Stimulated activated naive B cell treated with anti-CD40 and anti-IgM and Interleukin-4, amounts not matched to agents 10 μg/mL and 1 μg/mL and 100 μg/mL, for 72 hours (primary cell): ENCODE data around the gene CDH23.
A peak's percentile ranks its signal among the peaks of the same experiment; 100 is the strongest.

Experiments used
- ATAC-seq, 2 donors: fragments of 150-1000 bp; cut with Tn5 transposase; replicated peaks; 2 replicates each; pipeline ENCODE4 v1.10.0; 2021; ENCODE audit warnings: moderate library complexity in 1 of 2
- DNase-seq: peaks from one replicate; pipeline ENCODE4 v3.0.0; 2021
- H3K27ac Mint-ChIP-seq: one replicate; pipeline ENCODE4 v1.8.0; 2022; ENCODE audit warnings: mild to moderate bottlenecking, mixed read lengths
- H3K27me3 Mint-ChIP-seq, 2 donors: one replicate each; pipeline ENCODE4 v1.8.0; 2022; ENCODE audit warnings: mixed read lengths in 2 of 2
- H3K36me3 Mint-ChIP-seq, 2 donors: one replicate each; pipeline ENCODE4 v1.8.0; 2022; ENCODE audit warnings: mixed read lengths in 2 of 2, mild to moderate bottlenecking in 1 of 2
- H3K4me1 Mint-ChIP-seq, 2 donors: one replicate each; pipeline ENCODE4 v1.8.0; 2022; ENCODE audit warnings: mixed read lengths in 2 of 2, mild to moderate bottlenecking in 1 of 2
- H3K4me3 Mint-ChIP-seq, 2 donors: one replicate each; pipeline ENCODE4 v1.8.0; 2022; ENCODE audit warnings: mild to moderate bottlenecking in 2 of 2, mixed read lengths in 2 of 2, moderate library complexity in 1 of 2
- H3K9me3 Mint-ChIP-seq, 2 donors: one replicate each; pipeline ENCODE4 v1.8.0; 2022; ENCODE audit warnings: mixed read lengths in 2 of 2, mild to moderate bottlenecking in 1 of 2

Gene CDH23

DNA sequence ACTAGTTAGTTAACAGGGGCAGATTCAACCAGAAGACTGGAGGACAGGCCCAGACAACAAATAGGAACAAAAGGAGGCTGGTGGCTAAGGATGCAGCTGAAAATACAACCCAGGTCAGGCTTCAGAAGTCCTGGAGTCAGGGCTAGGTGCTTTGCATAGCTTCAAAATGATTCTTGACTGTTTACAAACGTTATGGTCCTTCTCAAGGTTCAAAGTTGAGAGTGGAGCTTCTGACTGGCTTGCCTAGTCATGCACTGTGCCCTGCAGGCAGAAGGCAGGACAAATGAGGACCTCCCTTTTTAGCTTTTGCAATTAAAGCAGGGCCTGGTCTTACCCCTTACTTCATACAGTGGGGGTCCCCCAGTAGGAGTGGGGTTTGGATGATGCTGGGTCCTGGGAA, 4.4 kb upstream of the CDH23 start:
- ATAC-seq (no peak), DNase-seq (no peak)
- H3K9me3 Mint-ChIP-seq, result no peaks in the 10 kb centered on the region
- H3K36me3 Mint-ChIP-seq, result no peaks in the 10 kb centered on the region
- H3K4me3 Mint-ChIP-seq, result no peak overlapping the region
- no peak overlapping the region for H3K27ac Mint-ChIP-seq
- peaks cover 58 to 73% of the 10 kb centered on the region in 2 donors for H3K27me3 Mint-ChIP-seq
- H3K4me1 Mint-ChIP-seq, result peaks cover 3 to 6% of the 10 kb centered on the region in 2 donors

DNA sequence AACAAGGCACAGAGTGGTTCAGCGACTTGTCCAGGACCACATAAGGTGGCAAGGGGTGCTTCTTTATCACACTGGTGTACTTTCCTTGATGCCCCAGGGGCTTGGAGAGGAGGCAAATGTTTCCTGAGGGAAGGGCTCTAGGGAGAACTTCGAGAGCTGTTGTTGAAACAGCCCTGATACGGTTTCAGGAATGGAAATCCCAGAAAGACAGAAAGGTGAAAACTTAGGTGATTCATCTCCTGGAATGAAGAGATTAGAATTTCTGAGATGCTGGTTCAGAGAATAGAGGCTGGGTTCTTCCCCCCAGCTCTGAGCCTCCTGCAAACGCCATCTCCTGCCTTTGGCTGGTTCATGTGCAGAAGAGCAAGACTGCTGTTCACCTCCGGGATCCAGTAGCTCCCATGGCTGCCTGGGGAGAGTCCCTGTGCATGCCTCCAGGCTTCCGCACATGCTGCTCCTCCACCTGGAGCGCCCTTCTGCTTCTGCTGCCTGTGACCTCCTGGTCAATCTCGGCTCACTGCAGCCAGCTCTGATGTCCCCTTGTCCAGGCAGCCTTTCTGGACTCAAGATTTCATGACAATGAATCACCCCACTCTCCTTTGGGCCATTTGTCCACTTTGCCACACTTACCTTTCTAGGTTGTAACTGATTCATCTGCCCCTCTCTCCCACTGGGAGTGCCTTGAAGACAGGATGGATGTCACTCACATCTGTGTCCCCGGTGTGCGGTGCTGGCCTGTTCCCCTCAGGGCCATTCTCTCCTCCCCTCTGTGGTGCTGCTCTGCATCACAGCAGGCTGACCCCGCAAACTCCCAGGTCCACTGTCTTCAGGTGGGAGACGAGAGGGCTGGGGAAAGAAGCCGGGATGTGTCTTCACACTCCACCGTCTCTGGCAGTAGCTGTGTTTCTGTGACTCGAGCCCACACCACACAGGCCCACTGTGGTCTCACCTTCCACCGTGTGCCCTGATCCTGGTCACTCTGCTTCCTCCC, 3.6 kb upstream of the CDH23 start:
- Mint-ChIP-seq H3K4me1 (peaks cover 6 to 14% of the 10 kb centered on the region in 2 donors), H3K27me3 (peaks cover 61 to 81% of the 10 kb centered on the region in 2 donors), H3K27ac (no peak overlapping the region), H3K9me3 (no peaks in the 10 kb centered on the region), H3K4me3 (no peak overlapping the region), H3K36me3 (no peaks in the 10 kb centered on the region)
- ATAC-seq, result no peak
- no peak for DNase-seq

DNA sequence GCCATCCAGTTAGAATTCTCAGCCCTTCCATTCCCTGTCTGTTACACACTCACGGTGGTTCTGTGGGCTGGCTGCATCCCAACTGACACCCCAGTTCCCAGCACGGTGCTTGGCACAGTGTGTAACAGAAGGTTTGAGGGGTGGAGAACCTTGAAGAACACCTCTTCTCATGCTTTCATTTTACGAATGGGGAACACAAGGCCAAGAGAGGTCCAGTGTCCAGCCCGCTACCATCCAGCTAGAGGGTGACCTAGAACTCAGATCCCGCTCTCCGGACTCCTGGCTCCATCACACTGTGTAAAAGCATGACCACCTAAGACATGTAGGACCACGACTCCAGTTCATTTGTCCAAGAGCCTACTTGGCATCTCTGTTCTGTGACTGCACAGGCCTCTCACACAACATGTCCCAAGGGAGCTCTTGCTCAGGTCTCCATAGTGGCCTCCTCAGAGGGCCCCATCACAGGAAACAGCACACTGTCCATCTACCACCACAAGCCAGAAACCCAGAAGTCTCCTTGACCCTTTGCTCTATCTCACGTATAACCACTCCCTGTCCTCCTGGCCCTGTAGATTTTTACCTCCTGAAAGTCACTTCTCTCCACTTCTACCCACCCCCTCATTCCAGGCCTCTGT, 2.8 kb upstream of the CDH23 start:
- no peaks in the 10 kb centered on the region for H3K36me3 Mint-ChIP-seq
- H3K27me3 Mint-ChIP-seq, result peaks cover 65 to 82% of the 10 kb centered on the region in 2 donors
- H3K27ac Mint-ChIP-seq, result no peak overlapping the region
- DNase-seq (no peak), ATAC-seq (no peak)
- H3K9me3 Mint-ChIP-seq, result no peaks in the 10 kb centered on the region
- no peak overlapping the region for H3K4me3 Mint-ChIP-seq
- peaks cover 8 to 17% of the 10 kb centered on the region in 2 donors for H3K4me1 Mint-ChIP-seq

DNA sequence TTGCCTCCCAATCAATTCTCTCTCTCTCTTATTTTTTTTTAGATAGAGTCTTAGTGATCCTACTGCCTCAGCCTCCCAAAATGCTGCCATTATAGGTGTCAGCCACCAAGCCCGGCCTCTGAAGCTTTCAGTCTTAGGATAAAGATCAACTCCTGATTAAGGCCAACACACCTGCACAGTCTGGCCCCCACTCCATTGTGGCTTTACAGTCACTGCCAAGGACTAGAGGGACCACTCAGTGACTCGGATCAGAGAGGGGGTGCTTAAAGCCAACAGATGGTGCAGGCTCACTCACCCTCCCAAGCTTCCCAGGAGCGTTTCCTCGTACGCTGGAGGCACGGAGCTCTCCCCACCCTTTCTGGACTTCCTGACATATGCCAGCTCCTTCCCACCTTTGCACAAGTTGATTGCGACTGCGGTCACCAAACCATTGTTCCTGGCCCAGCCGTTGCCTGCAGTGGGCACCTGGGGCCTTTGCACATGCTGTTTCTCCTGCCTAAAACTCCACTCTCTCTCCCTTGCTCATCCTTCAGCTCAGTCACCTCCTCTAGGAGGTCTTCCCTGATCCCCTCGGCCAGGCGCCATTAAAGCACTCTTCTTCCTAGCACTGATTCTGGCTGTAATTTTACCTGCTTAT, 1.7 kb upstream of the CDH23 start:
- DNase-seq (no peak), ATAC-seq (no peak)
- Mint-ChIP-seq H3K4me1 (peaks cover 8 to 17% of the 10 kb centered on the region in 2 donors), H3K27ac (no peak overlapping the region), H3K36me3 (no peaks in the 10 kb centered on the region), H3K9me3 (no peaks in the 10 kb centered on the region), H3K4me3 (no peak overlapping the region), H3K27me3 (peaks cover 63 to 84% of the 10 kb centered on the region in 2 donors)

DNA sequence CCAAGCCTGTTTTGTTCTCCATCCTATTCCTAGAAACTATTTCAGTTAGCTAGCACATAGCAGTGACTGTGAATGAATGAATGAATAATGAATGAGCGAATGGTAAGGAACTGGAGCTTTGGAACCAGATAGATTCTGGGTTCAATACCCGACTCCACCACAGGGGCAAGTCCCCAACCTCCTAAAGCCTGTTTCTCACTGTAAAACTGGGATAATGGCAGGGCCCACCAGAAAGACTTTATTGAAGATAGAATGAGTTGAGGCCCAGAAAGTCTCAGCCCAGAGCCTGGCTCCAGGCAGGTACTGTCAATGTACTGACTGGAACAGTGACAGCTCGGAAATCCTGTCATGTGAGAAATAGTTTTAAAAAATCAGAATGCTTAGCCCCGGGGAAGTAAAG, 1.1 kb upstream of the CDH23 start:
- H3K4me3 Mint-ChIP-seq, result peak overlapping the region in 1 of 2 donors; percentile 72

DNA sequence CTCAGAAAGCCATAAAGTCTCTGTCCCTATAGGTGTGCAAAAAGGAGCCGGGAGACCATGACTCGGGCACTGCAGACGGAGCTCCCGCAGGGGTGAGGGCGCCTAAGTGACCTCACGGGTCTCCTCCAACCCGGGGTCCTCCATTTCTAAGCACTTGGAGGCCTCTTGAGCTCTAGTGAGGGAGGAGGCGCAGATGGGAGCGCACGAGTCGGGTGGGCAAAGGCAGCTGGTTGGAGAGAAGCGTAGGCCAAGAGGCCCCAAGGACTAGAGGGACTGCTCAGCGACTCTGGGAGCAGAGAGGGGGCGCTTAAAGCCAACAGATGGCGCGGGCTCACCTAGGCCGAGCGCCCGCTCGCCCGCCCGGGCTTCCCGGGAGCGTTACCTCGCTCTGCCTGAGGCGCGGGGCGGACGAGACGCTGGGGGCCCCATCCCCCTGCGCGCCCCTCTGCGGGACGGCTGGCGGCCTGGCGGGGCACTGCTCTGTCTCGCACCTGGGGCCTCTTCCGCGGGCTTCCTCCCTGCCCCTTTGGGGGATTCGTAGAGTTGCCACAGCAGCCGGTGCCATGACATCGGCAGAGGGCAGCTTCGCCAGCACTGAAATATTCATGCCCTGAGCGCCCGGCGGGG, 523 bp upstream of the CDH23 start:
- ATAC-seq (peak; percentile 79 to 80), DNase-seq (peak; percentile 25)
- peaks cover 8 to 17% of the 10 kb centered on the region in 2 donors for H3K4me1 Mint-ChIP-seq
- H3K9me3 Mint-ChIP-seq, result no peaks in the 10 kb centered on the region
- H3K36me3 Mint-ChIP-seq, result no peaks in the 10 kb centered on the region
- peaks cover 58 to 76% of the 10 kb centered on the region in 2 donors for H3K27me3 Mint-ChIP-seq
- H3K27ac Mint-ChIP-seq, result peak overlapping the region; percentile 72
- peak overlapping the region; percentile 68 to 72 for H3K4me3 Mint-ChIP-seq

More for the DNA sequence above, 1.1 kb upstream of the CDH23 start:
- H3K36me3 Mint-ChIP-seq, result no peaks in the 10 kb centered on the region
- peaks cover 62 to 82% of the 10 kb centered on the region in 2 donors for H3K27me3 Mint-ChIP-seq
- no peak for ATAC-seq
- peaks cover 8 to 17% of the 10 kb centered on the region in 2 donors for H3K4me1 Mint-ChIP-seq
- no peak for DNase-seq
- no peak overlapping the region for H3K27ac Mint-ChIP-seq
- H3K9me3 Mint-ChIP-seq, result no peaks in the 10 kb centered on the region

DNA sequence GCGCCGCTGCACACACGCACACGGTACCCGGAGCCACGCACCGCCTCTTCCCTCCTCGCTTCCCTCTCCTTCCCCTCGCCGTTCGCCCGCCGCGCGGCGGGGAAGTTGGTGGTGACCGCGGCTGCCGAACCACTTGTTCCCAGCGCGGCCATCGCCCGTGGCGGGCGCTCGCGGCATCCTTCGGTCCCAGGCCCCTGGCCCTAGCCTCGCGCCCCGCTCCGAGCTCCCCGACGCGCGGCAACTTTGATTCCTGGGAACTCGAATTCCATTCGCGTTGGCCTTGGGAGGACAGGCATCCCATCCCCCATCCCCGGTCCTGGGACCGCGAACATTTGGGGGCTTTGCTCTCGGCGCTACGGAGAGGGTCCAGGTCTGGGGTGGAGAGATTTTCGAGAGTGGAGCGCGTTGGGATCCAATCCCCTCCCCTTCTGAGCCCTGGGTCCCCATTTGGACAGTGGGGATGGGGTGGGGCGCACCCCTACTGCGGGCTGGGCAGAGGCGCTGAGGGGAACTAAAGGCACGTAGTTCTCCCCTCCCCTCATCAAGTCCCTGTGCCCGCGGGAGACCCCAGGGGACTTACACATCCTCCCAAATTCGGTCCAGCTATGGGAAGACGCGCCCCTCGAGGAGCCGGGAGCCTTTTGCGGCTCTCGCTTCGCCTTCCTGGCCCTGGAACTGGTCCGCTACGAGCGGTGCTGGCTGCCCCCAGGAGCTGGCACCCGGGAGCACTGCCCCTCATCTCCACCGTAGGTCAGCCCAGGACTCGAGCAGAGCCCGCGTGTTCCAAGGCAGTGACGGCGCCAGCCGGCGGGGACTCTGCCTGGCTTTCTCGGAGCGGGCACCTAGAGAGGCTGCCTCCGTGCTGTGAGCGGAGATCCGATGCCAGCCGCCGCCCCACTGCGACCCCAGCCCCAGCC, 834 bp downstream of the CDH23 start:
- no peaks in the 10 kb centered on the region for H3K36me3 Mint-ChIP-seq
- ATAC-seq (peak in 1 of 2 donors; percentile 15), DNase-seq (no peak)
- peaks cover 48 to 65% of the 10 kb centered on the region in 2 donors for H3K27me3 Mint-ChIP-seq
- H3K27ac Mint-ChIP-seq, result no peak overlapping the region
- peak overlapping the region; percentile 63 to 76 for H3K4me3 Mint-ChIP-seq
- H3K4me1 Mint-ChIP-seq, result peaks cover 8 to 17% of the 10 kb centered on the region in 2 donors
- no peaks in the 10 kb centered on the region for H3K9me3 Mint-ChIP-seq

DNA sequence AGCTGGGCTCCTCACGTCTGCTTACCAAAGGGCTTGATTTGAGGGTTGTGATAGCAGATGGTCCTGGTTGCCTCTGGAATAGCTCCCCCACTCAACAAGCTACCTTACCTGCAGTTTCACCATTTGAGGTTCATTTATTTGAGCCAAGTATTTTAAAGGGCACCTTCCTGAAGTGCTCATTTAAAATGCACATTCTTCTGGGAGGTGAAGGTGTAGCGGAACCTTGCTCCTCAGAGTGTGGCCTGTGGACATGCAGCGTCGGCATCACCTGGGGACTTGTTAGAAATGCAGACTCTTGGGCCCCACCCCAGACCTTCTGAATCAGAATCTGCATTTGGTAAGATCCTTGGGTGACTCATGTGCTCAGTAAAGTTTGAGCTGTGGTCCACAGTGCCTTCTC, 2.3 kb downstream of the CDH23 start:
- H3K27ac Mint-ChIP-seq, result no peak overlapping the region
- H3K27me3 Mint-ChIP-seq, result peaks cover 40 to 55% of the 10 kb centered on the region in 2 donors
- no peak for ATAC-seq
- H3K9me3 Mint-ChIP-seq, result peaks cover 0 to 1% of the 10 kb centered on the region in 2 donors
- H3K4me3 Mint-ChIP-seq, result no peak overlapping the region
- no peaks in the 10 kb centered on the region for H3K36me3 Mint-ChIP-seq
- no peak for DNase-seq
- H3K4me1 Mint-ChIP-seq, result peaks cover 8 to 17% of the 10 kb centered on the region in 2 donors

DNA sequence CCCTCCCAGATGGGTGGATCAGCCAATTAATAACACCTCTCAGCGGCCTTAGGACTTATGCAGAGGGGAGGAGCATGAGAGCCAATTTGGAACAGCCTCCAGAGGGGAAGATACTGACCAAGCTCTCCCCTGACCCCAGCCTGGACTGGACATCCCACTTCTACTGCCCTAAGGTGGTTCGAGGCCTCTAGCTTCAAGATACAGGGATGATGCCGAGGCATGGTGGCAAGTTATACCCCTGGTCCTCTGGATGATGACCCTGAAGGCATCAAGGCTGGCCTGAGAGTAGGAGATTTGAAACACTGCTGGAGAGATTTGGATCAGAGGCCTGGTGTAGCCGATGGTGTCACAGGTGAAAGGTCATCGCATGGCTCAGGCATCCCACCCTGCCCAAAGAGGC, 3.2 kb downstream of the CDH23 start:
- Mint-ChIP-seq H3K27ac (no peak overlapping the region), H3K36me3 (no peaks in the 10 kb centered on the region), H3K4me3 (no peak overlapping the region), H3K9me3 (peaks cover 0 to 1% of the 10 kb centered on the region in 2 donors), H3K4me1 (peaks cover 8 to 17% of the 10 kb centered on the region in 2 donors), H3K27me3 (peaks cover 33 to 55% of the 10 kb centered on the region in 2 donors)
- DNase-seq (no peak), ATAC-seq (no peak)

DNA sequence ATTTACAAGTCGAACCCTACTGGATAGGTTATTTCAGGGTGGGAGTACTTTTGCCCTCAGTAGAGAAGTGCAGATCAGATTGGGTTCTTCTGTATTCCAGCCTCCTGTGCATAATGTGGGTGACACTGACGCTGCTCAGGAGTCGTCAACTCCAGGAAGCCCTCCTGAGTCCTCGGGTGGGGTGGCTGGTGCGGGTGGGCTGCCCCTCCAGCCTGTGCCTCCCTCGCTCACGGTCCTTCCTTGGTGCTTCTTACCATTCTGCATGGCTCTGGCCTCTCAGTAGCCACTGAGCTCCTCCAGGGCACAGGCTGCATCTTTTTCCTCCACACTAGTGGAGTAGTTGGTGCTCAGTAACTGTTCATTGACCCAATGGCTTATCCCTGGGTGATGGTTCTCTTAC, 4.3 kb downstream of the CDH23 start:
- no peak for DNase-seq
- peaks cover 22 to 44% of the 10 kb centered on the region in 2 donors for H3K27me3 Mint-ChIP-seq
- H3K27ac Mint-ChIP-seq, result no peak overlapping the region
- H3K4me1 Mint-ChIP-seq, result peaks cover 5 to 15% of the 10 kb centered on the region in 2 donors
- no peaks in the 10 kb centered on the region for H3K36me3 Mint-ChIP-seq
- H3K4me3 Mint-ChIP-seq, result no peak overlapping the region
- no peak for ATAC-seq
- H3K9me3 Mint-ChIP-seq, result peaks cover 0 to 1% of the 10 kb centered on the region in 2 donors

DNA sequence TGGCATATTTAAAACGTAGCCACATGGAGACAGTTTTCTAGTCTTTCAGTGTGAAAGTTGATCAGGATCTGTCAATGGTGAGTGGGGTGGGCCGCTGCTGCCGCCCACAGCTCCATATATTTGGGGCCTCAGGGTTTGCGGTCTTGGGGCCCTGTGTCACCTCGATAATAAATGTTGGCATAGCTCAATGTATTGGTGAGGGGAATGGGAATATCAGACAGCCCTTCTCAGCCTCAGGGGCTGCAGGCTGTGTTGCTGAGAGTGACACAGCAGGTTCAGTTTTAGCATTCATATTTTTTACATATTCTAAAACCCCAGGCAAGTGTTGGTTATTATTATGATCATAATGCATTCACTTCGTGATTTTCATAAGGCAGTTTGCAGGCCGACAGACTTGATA, 5.3 kb downstream of the CDH23 start:
- H3K4me3 Mint-ChIP-seq, result no peak overlapping the region
- ATAC-seq (no peak), DNase-seq (no peak)
- peaks cover 5 to 12% of the 10 kb centered on the region in 2 donors for H3K4me1 Mint-ChIP-seq
- no peaks in the 10 kb centered on the region for H3K36me3 Mint-ChIP-seq
- peaks cover 0 to 1% of the 10 kb centered on the region in 2 donors for H3K9me3 Mint-ChIP-seq
- H3K27ac Mint-ChIP-seq, result no peak overlapping the region
- peaks cover 22 to 40% of the 10 kb centered on the region in 2 donors for H3K27me3 Mint-ChIP-seq

DNA sequence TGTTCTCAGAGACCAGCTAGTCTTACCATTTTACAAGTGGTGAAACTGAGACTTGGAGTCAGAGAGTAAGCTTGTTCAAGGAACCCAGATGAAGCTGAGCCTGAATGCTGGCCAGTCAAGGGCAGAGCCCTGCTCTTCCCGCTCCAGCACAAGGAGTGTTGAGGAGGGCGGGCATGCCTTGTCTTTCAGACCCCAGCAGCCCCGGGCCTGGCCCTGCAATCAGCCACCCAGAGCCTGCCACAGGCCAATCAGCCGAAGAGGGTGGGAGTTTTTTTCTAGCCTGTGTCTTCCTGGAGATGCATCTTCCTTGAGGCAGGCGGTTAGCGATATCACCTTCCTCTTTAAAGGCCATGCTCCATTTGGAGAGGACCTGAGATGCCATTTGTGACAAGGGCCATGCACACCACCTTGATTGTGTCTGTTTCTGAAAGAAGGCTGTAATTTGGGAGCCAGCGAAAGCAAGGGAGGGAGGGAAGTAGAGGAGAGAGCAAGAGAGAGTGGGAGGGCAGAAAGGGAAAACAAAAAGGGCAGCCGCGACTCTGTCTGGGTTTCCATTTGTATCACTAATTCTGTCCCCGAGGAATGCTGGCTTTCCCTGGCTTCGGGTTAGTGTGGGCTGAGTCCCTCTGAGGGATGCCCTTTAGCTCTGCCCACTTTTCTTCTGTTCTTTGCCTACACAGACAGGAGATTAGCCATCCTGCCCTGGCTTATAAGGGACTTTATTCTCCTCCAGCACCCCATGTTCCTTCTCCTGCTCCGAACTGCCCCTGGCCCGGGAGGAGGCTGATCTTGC, 8.0 kb downstream of the CDH23 start:
- no peaks in the 10 kb centered on the region for H3K36me3 Mint-ChIP-seq
- no peak overlapping the region for H3K27ac Mint-ChIP-seq
- ATAC-seq, result no peak
- no peak for DNase-seq
- peaks cover 10 to 20% of the 10 kb centered on the region in 2 donors for H3K27me3 Mint-ChIP-seq
- peaks cover 0 to 1% of the 10 kb centered on the region in 2 donors for H3K9me3 Mint-ChIP-seq
- H3K4me3 Mint-ChIP-seq, result no peak overlapping the region
- H3K4me1 Mint-ChIP-seq, result no peaks in the 10 kb centered on the region
